HEK293 (cell line): ENCODE results near the gene ARHGDIA.

Experiments used
- RBAK ChIP-seq: fragments of 450-650 bp; formaldehyde crosslinking; IDR thresholded peaks from 2 replicates; pipeline ENCODE4 v1.5.1; 2016; ENCODE audit warnings: missing biosample characterization, missing genetic modification characterization
- TRIM28 ChIP-seq: IDR thresholded peaks from 2 replicates; pipeline ENCODE4 v1.6.1; 2011; ENCODE audit warnings: low read length, control low read depth, borderline replicate concordance
- ZBTB7A ChIP-seq: fragments of 450-650 bp; formaldehyde crosslinking; IDR thresholded peaks from 2 replicates; pipeline ENCODE4 v1.5.1; 2016; ENCODE audit warnings: low read depth, missing biosample characterization, missing genetic modification characterization
- ZFP41 ChIP-seq: fragments of 450-650 bp; formaldehyde crosslinking; IDR thresholded peaks from 2 replicates; pipeline ENCODE4 v1.5.1; 2016; ENCODE audit warnings: missing biosample characterization, missing genetic modification characterization, borderline replicate concordance
- ZNF341 ChIP-seq: fragments of 450-650 bp; formaldehyde crosslinking; IDR thresholded peaks from 2 replicates; pipeline ENCODE4; 2016; ENCODE audit warnings: low read depth, missing biosample characterization, missing genetic modification characterization
- ZNF366 ChIP-seq: fragments of 450-650 bp; formaldehyde crosslinking; conservative IDR thresholded peaks from 2 replicates; pipeline ENCODE4 v1.5.1; 2016; ENCODE audit warnings: missing biosample characterization, missing genetic modification characterization
- ZNF510 ChIP-seq: fragments of 450-650 bp; formaldehyde crosslinking; IDR thresholded peaks from 2 replicates; pipeline ENCODE4 v1.5.1; 2018; ENCODE audit warnings: mild to moderate bottlenecking, missing genetic modification characterization, missing biosample characterization; ENCODE audit not compliant: insufficient replicate concordance
- TF ChIP-seq, protein P1 (sequence below): fragments of 450-650 bp; formaldehyde crosslinking; IDR thresholded peaks from 2 replicates; pipeline ENCODE4 v1.5.1; 2016; ENCODE audit warnings: missing biosample characterization, missing genetic modification characterization

DNA sequence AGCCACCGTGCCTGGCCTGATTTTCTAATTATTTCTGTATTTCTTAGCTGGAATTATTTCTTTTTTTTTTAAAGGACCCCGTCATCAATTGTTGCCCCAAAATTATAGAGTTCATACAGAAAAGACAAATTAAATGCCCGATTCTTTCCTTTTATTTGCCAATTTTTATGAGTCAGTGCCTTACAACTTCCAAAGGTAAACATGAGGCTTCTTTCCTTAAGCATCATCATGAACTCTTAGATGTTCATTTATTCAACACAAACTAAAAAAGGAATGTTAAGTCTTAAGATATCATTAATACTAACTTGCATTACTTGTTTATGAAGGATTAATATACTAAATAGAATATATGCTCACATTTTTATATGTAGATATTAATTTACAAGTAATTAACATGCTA lies 7.2 kb upstream of the ARHGDIA start:
- TF ChIP-seq ZFP41 (tag by site-specific recombination) = no peak
- TF ChIP-seq ZBTB7A (tag by site-specific recombination) = no peak
- TF ChIP-seq ZNF366 (tag by site-specific recombination) = no peak
- TF ChIP-seq ZNF510 = no peak
- TF ChIP-seq TRIM28 = no peak
- TF ChIP-seq, protein P1, sequence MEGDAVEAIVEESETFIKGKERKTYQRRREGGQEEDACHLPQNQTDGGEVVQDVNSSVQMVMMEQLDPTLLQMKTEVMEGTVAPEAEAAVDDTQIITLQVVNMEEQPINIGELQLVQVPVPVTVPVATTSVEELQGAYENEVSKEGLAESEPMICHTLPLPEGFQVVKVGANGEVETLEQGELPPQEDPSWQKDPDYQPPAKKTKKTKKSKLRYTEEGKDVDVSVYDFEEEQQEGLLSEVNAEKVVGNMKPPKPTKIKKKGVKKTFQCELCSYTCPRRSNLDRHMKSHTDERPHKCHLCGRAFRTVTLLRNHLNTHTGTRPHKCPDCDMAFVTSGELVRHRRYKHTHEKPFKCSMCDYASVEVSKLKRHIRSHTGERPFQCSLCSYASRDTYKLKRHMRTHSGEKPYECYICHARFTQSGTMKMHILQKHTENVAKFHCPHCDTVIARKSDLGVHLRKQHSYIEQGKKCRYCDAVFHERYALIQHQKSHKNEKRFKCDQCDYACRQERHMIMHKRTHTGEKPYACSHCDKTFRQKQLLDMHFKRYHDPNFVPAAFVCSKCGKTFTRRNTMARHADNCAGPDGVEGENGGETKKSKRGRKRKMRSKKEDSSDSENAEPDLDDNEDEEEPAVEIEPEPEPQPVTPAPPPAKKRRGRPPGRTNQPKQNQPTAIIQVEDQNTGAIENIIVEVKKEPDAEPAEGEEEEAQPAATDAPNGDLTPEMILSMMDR (tag by site-specific recombination) = no peak
- no peak for TF ChIP-seq RBAK
- TF ChIP-seq ZNF341 (tag by site-specific recombination) = no peak
